ENCODE measurements around the gene ANXA2R.

- no peak for TF ChIP-seq CHD7 (IDR thresholded peaks at IDR 0.05; ENCODE audit: low read depth, low read length)
- TF ChIP-seq CBX1 (IDR thresholded peaks at IDR 0.05; ENCODE audit: low read depth), result no peak; the same call in 1 of the 2 replicates
- no peak for TF ChIP-seq SAP30 (IDR thresholded peaks at IDR 0.05; ENCODE audit: borderline replicate concordance, insufficient read depth, low read depth, low read length, poor library complexity, severe bottlenecking)
- peak; percentile 95; the same call in 1 of the 2 replicates for TF ChIP-seq ATF6 (CRISPR knock-in tag; IDR thresholded peaks at IDR 0.05)
- no peak for TF ChIP-seq NR3C1 (CRISPR knock-in tag; IDR thresholded peaks at IDR 0.05)
- TF ChIP-seq SP1 (CRISPR knock-in tag; IDR thresholded peaks at IDR 0.05), result peak; percentile 66
- no peak for TF ChIP-seq BRCA1 (IDR thresholded peaks at IDR 0.05)
- TF ChIP-seq BRCA1 (CRISPR knock-in tag; IDR thresholded peaks at IDR 0.05), result no peak
- TF ChIP-seq ZFX (CRISPR knock-in tag; IDR thresholded peaks at IDR 0.05), result 0 out of 2 replicates have a peak, but pooled peaks have one; percentile 9
- peak; percentile 39; the same call in 1 of the 2 replicates for TF ChIP-seq ZBTB7A (IDR thresholded peaks at IDR 0.05; ENCODE audit: borderline replicate concordance, control insufficient read depth, low read depth, low read length)
- TF ChIP-seq SMARCC2 (IDR thresholded peaks at IDR 0.05; ENCODE audit: low read depth), result no peak
- TF ChIP-seq THRA (IDR thresholded peaks at IDR 0.05), result no peak
- TF ChIP-seq IRF9 (tag; IDR thresholded peaks at IDR 0.05), result no peak
- TF ChIP-seq STAT6 (CRISPR knock-in tag; IDR thresholded peaks at IDR 0.05), result 0 out of 2 replicates have a peak, but pooled peaks have one; percentile 39
- no peak for TF ChIP-seq MAFK (IDR thresholded peaks at IDR 0.05; ENCODE audit: low read length)
These were observed 45.4 kb downstream of the ANXA2R start for GRCh38 chr5:42994555-42995359.

All from K562 (cell line).